T-cell (primary cell): ENCODE measurements around the gene PCMTD2. TPM values are rescaled to one million over a fixed set of nuclear protein-coding genes. Genes with fewer than 3 reads are reported as not detected.

Experiments
- ATAC-seq, 4 experiments: fragments of 200-7000 bp in 3 of 4; fragments of 150-1000 bp in 1 of 4; cut with Tn5 transposase; replicated peaks in 1 of 4; 1 replicate in 3 of 4; 2 replicates in 1 of 4; pipeline ENCODE4 v1.10.0; 2021; ENCODE audit warnings: moderate library complexity in 3 of 4, mild to moderate bottlenecking in 2 of 4, moderate number of reproducible peaks in 1 of 4
- CTCF ChIA-PET, 2 donors: fragments of 300-600 bp; sonication (Branson Sonifier 250); formaldehyde crosslinking; loops; one replicate each; lab custom pipeline; 2022; ENCODE audit warnings: antibody characterized with exemption in 2 of 2; lab: Charles Lee
- POLR2A ChIA-PET, 2 donors: fragments of 300-600 bp; sonication (Branson Sonifier 250); formaldehyde crosslinking; loops; one replicate each; lab custom pipeline; 2022; ENCODE audit warnings: antibody characterized with exemption in 2 of 2; lab: Charles Lee
- DNase-seq, 35 experiments: peaks; one replicate each; pipeline versions ENCODE4 v3.0.0 to v3.0.0-alpha.2; 2013 to 2023
- H3K27ac ChIP-seq: one replicate; pipeline ENCODE4 v1.5.1; 2013; ENCODE audit warnings: low read length
- H3K27me3 ChIP-seq, 2 experiments: replicated peaks in 1 of 2; 1 replicate in 1 of 2; 2 replicates in 1 of 2; pipeline versions ENCODE4 v1.6.1 to v1.7.0; 2013; ENCODE audit warnings: low read length in 1 of 2, mixed read lengths in 1 of 2; ENCODE audit not compliant: control insufficient read depth in 2 of 2, insufficient read depth in 2 of 2; ENCODE audit errors: extremely low read depth in 1 of 2
- H3K36me3 ChIP-seq, 2 donors: 1 replicate in 1 of 2; 2 replicates in 1 of 2; pipeline versions ENCODE4 v1.6.1 to v1.7.0; 2013; ENCODE audit warnings: low read length in 1 of 2; ENCODE audit not compliant: control insufficient read depth in 2 of 2, insufficient read depth in 1 of 2; ENCODE audit errors: extremely low read depth in 1 of 2
- H3K4me1 ChIP-seq, 2 experiments: 1 replicate in 1 of 2; 2 replicates in 1 of 2; pipeline versions ENCODE4 v1.6.1 to v1.7.0; 2013; ENCODE audit warnings: low read length in 2 of 2, mixed read lengths in 1 of 2; ENCODE audit not compliant: insufficient read depth in 2 of 2, control insufficient read depth in 1 of 2; ENCODE audit errors: extremely low read depth in 1 of 2
- H3K4me3 ChIP-seq, 2 donors: 1 replicate in 1 of 2; 2 replicates in 1 of 2; pipeline versions ENCODE4 v1.5.1 to v1.7.0; 2013; ENCODE audit warnings: mild to moderate bottlenecking in 2 of 2, low read length in 1 of 2, moderate library complexity in 1 of 2; ENCODE audit not compliant: control insufficient read depth in 1 of 2; ENCODE audit errors: extremely low read depth in 1 of 2
- H3K9me3 ChIP-seq: 2 replicates; pipeline ENCODE4 v1.7.0; 2013
- H3K27ac Mint-ChIP-seq, 2 donors: one replicate each; pipeline ENCODE4 v1.8.0; 2020 to 2021; ENCODE audit warnings: mild to moderate bottlenecking in 2 of 2, mixed read lengths in 2 of 2
- H3K27me3 Mint-ChIP-seq, 2 donors: one replicate each; pipeline ENCODE4 v1.8.0; 2021 to 2022; ENCODE audit warnings: mixed read lengths in 2 of 2
- H3K36me3 Mint-ChIP-seq: one replicate; pipeline ENCODE4 v1.8.0; 2021; ENCODE audit warnings: mixed read lengths
- H3K4me1 Mint-ChIP-seq, 3 donors: one replicate each; pipeline ENCODE4 v1.8.0; 2020 to 2022; ENCODE audit warnings: mixed read lengths in 3 of 3, mild to moderate bottlenecking in 1 of 3
- H3K4me3 Mint-ChIP-seq, 3 donors: one replicate each; pipeline ENCODE4 v1.8.0; 2020 to 2022; ENCODE audit warnings: mild to moderate bottlenecking in 3 of 3, mixed read lengths in 3 of 3, moderate library complexity in 3 of 3
- H3K9me3 Mint-ChIP-seq, 3 donors: one replicate each; pipeline ENCODE4 v1.8.0; 2020 to 2022; ENCODE audit warnings: mixed read lengths in 3 of 3
- WGBS: methylation state at CpG from one replicate; pipeline ENCODE4 v1.1.5; 2013; ENCODE audit warnings: missing lambda C conversion rate; ENCODE audit not compliant: insufficient coverage; 5-methylcytosine and 5-hydroxymethylcytosine counted together
- total RNA-seq, 35 experiments: library from RNA in 6 of 35; stranded (reverse) in 6 of 35; fragments of 120-200 nt in 1 of 35; gene quantifications; one replicate each; pipeline versions ENCODE4 v1.2.1 to v1.2.4 and lab custom pipeline; 2013 to 2026

The PCMTD2 gene
- total RNA-seq, 5 donors from 2014 or later (not counting 1 experiment from before 2014, with no cell fraction given), result 92.0 to 175 (median 160) TPM

GRCh38 chr20:64222851-64223525, 32.6 kb upstream of the PCMTD2 start:
- H3K4me3 Mint-ChIP-seq, result no peak overlapping the region

DNA sequence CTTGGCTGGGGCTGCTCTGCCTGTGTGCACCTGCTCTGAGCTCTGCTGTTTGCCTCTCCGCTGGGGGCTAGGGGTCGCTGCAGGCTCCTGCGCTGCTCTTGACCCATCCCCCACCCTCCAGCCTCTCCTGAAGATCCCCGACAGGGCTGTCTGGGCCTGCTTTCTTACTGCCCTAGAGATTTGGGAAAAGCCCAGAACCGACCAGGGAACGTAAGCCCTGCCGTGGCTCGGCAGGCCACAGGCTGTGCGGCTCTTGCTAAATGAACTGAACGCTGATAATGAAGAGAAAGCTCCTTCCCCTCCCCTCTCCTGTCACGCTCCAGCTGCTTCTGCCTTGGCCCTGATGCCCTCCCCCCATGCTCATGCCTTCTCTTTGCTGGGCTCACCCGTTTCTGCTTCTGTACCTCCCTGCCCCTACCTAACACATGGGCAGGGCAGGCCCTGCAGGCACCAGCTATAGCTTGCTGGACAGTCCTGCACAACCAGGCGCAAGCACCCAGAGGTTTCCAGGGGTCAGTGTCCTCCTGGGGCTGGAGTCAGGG, 32.0 kb upstream of the PCMTD2 start:
- H3K27ac ChIP-seq, result no peak overlapping the region
- H3K9me3 Mint-ChIP-seq, result no peaks in the 10 kb centered on the region
- POLR2A ChIA-PET, result no interaction called here
- peaks cover 22 to 45% (median 37%) of the 10 kb centered on the region in 3 donors for H3K4me1 Mint-ChIP-seq
- CTCF ChIA-PET, result no interaction called here
- no peak overlapping the region for H3K4me3 ChIP-seq
- 83% methylated on average over 13 of the region's 13 CpGs for WGBS
- H3K4me1 ChIP-seq, result peaks cover 8 to 45% of the 10 kb centered on the region in 2 experiments
- no peaks in the 10 kb centered on the region for H3K36me3 ChIP-seq
- ATAC-seq (no peak), DNase-seq (no peak)
- peaks cover 0 to 46% of the 10 kb centered on the region in 2 experiments for H3K27me3 ChIP-seq
- H3K36me3 Mint-ChIP-seq, result no peaks in the 10 kb centered on the region
- no peak overlapping the region for H3K27ac Mint-ChIP-seq
- H3K27me3 Mint-ChIP-seq, result peaks cover 0 to 11% of the 10 kb centered on the region in 2 donors
- no peak overlapping the region for H3K4me3 Mint-ChIP-seq
- H3K9me3 ChIP-seq, result no peaks in the 10 kb centered on the region

More at GRCh38 chr20:64222851-64223525, 32.6 kb upstream of the PCMTD2 start:
- peaks cover 0 to 11% of the 10 kb centered on the region in 2 donors for H3K27me3 Mint-ChIP-seq
- peaks cover 18 to 39% (median 31%) of the 10 kb centered on the region in 3 donors for H3K4me1 Mint-ChIP-seq
- Histone ChIP-seq H3K9me3 (no peaks in the 10 kb centered on the region), H3K36me3 (no peaks in the 10 kb centered on the region), H3K4me1 (peaks cover 8 to 39% of the 10 kb centered on the region in 2 experiments), H3K27ac (no peak overlapping the region), H3K27me3 (peaks cover 0 to 42% of the 10 kb centered on the region in 2 experiments), H3K4me3 (no peak overlapping the region)
- DNase-seq, result no peak
- H3K27ac Mint-ChIP-seq, result no peak overlapping the region
- ATAC-seq, result no peak
- no peaks in the 10 kb centered on the region for H3K9me3 Mint-ChIP-seq
- 82% methylated on average over 18 of the region's 20 CpGs for WGBS
- H3K36me3 Mint-ChIP-seq, result no peaks in the 10 kb centered on the region
- POLR2A ChIA-PET, result no interaction called here
- CTCF ChIA-PET, result no interaction called here

DNA sequence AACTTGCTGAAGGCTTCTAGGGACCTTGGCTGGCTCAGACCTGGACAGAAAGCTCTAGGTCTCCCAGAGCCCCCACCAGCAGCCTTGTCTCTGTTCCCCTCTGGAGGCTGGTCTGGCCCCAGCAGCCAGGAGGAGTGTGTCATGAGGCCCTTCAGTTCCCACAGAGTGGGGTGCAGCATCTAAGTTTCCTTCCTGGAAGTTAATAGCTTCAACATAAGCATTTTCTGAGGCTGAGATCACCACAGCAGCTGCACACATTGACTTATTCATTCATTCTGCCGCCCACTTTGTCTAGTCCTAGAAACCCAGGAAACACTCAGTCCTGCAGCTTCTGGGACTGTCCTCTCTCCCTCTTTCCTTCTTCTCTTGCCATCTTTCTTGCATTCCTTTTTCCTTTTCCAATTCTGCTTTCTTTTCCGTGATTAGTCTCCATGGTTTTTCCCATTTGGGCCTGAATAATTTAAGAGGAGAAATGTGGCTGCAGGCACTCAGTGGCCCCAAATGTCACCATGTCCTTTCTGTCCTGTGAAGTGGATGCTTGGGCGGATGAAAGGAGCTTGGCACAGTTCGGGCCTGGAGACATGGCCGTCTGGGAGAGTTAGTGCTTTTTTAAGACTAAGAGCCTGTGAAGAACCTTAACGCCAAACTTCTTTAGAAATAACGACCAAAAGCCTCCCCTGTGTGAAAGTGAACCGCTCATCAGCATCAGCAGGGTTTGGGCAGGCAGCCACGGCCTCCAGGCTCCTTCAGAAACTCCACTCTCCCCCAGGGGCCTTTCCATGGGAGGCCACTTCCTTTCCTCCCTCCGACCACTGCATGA, 31.0 kb upstream of the PCMTD2 start:
- ChIA-PET POLR2A (no interaction called here), CTCF (no interaction called here)
- peaks cover 8 to 45% of the 10 kb centered on the region in 2 experiments for H3K4me1 ChIP-seq
- no peak for DNase-seq
- H3K27ac Mint-ChIP-seq, result peak overlapping the region in 1 of 2 donors; percentile 39
- H3K27me3 ChIP-seq, result peaks cover 0 to 41% of the 10 kb centered on the region in 2 experiments
- no peaks in the 10 kb centered on the region for H3K9me3 Mint-ChIP-seq
- WGBS, result 83% methylated on average over 5 of the region's 10 CpGs
- H3K27ac ChIP-seq, result no peak overlapping the region
- H3K4me1 Mint-ChIP-seq, result peaks cover 22 to 39% (median 38%) of the 10 kb centered on the region in 3 donors
- peaks cover 0 to 11% of the 10 kb centered on the region in 2 donors for H3K27me3 Mint-ChIP-seq
- no peak overlapping the region for H3K4me3 ChIP-seq
- no peak overlapping the region for H3K4me3 Mint-ChIP-seq
- no peaks in the 10 kb centered on the region for H3K36me3 Mint-ChIP-seq
- ATAC-seq, result no peak
- no peaks in the 10 kb centered on the region for H3K36me3 ChIP-seq
- no peaks in the 10 kb centered on the region for H3K9me3 ChIP-seq

DNA sequence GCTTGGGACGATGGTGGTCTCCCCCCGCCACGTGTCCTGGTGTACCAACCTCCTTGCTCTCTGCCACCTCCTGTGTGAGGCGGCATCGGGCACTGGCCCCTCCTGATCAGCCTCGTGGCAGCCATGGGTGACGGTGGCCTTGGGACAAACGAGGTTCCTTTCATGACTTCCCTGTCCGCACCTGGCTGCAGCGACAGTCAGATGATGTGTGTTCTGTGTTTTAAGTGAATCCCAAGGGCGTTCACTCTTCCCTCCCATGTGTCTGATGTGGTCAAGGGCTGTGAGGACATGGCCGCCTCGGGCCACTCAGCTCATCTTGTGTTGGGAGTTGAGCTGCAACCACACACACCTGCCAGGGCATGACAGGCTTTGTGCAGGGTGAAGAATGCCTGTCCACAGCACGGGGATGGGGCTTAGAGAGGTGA, 30.4 kb upstream of the PCMTD2 start:
- Histone ChIP-seq H3K27me3 (peaks cover 0 to 34% of the 10 kb centered on the region in 2 experiments), H3K36me3 (no peaks in the 10 kb centered on the region), H3K27ac (no peak overlapping the region), H3K9me3 (no peaks in the 10 kb centered on the region), H3K4me1 (peaks cover 8 to 45% of the 10 kb centered on the region in 2 experiments), H3K4me3 (no peak overlapping the region)
- no peak for DNase-seq
- WGBS, result 87% methylated on average over 14 of the region's 14 CpGs
- no peaks in the 10 kb centered on the region for H3K9me3 Mint-ChIP-seq
- H3K27ac Mint-ChIP-seq, result no peak overlapping the region
- ChIA-PET POLR2A (no interaction called here), CTCF (no interaction called here)
- H3K36me3 Mint-ChIP-seq, result no peaks in the 10 kb centered on the region
- H3K27me3 Mint-ChIP-seq, result peaks cover 0 to 11% of the 10 kb centered on the region in 2 donors
- no peak overlapping the region for H3K4me3 Mint-ChIP-seq
- ATAC-seq, result no peak
- peaks cover 22 to 42% (median 38%) of the 10 kb centered on the region in 3 donors for H3K4me1 Mint-ChIP-seq

- WGBS, result 91% methylated on average over 11 of the region's 14 CpGs
- no peak overlapping the region for H3K4me3 ChIP-seq
- H3K9me3 Mint-ChIP-seq, result no peaks in the 10 kb centered on the region
- H3K4me1 ChIP-seq, result peaks cover 8 to 45% of the 10 kb centered on the region in 2 experiments
- peaks cover 22 to 42% (median 38%) of the 10 kb centered on the region in 3 donors for H3K4me1 Mint-ChIP-seq
- ChIA-PET CTCF (no interaction called here), POLR2A (no interaction called here)
- ATAC-seq (no peak), DNase-seq (no peak)
- no peak overlapping the region for H3K4me3 Mint-ChIP-seq
- no peaks in the 10 kb centered on the region for H3K36me3 Mint-ChIP-seq
- no peak overlapping the region for H3K27ac Mint-ChIP-seq
- no peaks in the 10 kb centered on the region for H3K9me3 ChIP-seq
- H3K27ac ChIP-seq, result no peak overlapping the region
- H3K36me3 ChIP-seq, result no peaks in the 10 kb centered on the region
- H3K27me3 ChIP-seq, result peaks cover 0 to 31% of the 10 kb centered on the region in 2 experiments
- peaks cover 0 to 11% of the 10 kb centered on the region in 2 donors for H3K27me3 Mint-ChIP-seq
Measured at GRCh38 chr20:64225828-64226598, 29.5 kb upstream of the PCMTD2 start.
